Measurements from ENCODE around the gene TIGD1.

DNA sequence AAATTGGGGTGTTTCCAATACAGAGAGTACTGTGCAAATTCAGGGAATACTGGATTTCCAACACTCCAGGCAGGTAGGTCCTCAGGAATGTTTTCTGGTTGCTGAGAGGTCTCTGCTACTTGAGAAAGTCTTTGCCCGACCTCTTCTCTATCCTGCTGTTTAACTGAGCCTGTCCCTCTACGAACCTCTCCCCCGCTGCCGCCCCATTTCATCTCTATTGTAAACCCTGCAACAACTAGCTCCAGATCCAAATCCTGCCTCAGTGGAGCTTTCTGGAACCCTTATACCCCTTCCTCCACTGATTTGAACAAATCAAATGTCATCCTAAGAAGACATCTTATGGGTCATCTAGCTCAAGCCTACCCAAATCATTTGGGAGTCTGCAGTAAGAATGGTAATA lies 1.4 kb upstream of the TIGD1 start:
- TF ChIP-seq, protein P1, sequence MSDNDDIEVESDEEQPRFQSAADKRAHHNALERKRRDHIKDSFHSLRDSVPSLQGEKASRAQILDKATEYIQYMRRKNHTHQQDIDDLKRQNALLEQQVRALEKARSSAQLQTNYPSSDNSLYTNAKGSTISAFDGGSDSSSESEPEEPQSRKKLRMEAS (IDR thresholded peaks at IDR 0.05; ENCODE audit: low read depth, low read length): no peak
- no peak for TF ChIP-seq POLR2A (IDR thresholded peaks at IDR 0.05; ENCODE audit: extremely low read depth, insufficient read length)
- TF ChIP-seq, protein P2, sequence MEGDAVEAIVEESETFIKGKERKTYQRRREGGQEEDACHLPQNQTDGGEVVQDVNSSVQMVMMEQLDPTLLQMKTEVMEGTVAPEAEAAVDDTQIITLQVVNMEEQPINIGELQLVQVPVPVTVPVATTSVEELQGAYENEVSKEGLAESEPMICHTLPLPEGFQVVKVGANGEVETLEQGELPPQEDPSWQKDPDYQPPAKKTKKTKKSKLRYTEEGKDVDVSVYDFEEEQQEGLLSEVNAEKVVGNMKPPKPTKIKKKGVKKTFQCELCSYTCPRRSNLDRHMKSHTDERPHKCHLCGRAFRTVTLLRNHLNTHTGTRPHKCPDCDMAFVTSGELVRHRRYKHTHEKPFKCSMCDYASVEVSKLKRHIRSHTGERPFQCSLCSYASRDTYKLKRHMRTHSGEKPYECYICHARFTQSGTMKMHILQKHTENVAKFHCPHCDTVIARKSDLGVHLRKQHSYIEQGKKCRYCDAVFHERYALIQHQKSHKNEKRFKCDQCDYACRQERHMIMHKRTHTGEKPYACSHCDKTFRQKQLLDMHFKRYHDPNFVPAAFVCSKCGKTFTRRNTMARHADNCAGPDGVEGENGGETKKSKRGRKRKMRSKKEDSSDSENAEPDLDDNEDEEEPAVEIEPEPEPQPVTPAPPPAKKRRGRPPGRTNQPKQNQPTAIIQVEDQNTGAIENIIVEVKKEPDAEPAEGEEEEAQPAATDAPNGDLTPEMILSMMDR (IDR thresholded peaks at IDR 0.05; ENCODE audit: low read depth, low read length): no peak
- no peak for TF ChIP-seq MYC (IDR thresholded peaks at IDR 0.05; ENCODE audit: low read depth, low read length)
